ENCODE measurements around the gene OSBPL5. TPM values are rescaled to one million over a fixed set of nuclear protein-coding genes. Genes with fewer than 3 reads are reported as not detected.

OSBPL5 gene, protein sequence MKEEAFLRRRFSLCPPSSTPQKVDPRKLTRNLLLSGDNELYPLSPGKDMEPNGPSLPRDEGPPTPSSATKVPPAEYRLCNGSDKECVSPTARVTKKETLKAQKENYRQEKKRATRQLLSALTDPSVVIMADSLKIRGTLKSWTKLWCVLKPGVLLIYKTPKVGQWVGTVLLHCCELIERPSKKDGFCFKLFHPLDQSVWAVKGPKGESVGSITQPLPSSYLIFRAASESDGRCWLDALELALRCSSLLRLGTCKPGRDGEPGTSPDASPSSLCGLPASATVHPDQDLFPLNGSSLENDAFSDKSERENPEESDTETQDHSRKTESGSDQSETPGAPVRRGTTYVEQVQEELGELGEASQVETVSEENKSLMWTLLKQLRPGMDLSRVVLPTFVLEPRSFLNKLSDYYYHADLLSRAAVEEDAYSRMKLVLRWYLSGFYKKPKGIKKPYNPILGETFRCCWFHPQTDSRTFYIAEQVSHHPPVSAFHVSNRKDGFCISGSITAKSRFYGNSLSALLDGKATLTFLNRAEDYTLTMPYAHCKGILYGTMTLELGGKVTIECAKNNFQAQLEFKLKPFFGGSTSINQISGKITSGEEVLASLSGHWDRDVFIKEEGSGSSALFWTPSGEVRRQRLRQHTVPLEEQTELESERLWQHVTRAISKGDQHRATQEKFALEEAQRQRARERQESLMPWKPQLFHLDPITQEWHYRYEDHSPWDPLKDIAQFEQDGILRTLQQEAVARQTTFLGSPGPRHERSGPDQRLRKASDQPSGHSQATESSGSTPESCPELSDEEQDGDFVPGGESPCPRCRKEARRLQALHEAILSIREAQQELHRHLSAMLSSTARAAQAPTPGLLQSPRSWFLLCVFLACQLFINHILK
- polyA plus RNA-seq (2014; cell fraction: cytosol; rRNA removed): 8.8 and 13.4 TPM in 2 replicates
- 54.1 and 79.0 TPM in 2 replicates for polyA plus RNA-seq (2014; cell fraction: nucleus; rRNA removed)

DNA sequence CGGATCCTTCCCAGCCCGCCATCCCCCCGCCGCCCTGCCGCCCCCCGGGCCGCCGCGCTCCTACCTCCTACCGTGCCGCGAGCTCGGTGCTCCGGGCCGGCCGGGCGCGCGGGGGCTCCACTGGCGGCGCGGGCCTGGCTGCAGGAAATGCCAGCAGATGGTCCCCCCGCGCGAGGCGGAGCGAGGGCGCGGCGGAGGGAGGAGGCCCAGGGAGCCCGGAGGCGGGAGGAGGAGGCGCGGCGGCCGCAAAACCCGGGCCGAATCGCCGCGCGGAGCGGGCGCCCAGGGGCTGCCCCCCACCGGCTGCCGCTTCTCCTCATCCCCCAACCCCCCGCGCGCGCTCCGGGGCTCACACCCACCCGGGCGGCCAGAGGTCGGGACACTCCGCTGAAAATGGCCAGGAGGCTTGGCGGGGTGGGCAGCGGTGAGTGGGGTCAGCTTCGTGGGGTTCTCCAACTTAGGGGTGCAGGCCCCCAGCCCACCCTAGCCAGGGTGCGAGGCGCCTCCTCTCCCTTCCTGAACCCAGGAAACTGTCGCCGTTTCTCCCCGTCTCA, at the start of gene OSBPL5:
TSS of gene OSBPL5 (minus strand) at position 159 of the 554 bp plus-strand sequence. CDS start 36,162 bp downstream, outside the sequence.
- DNase-seq (ENCODE audit: low spot score): no peak

DNA sequence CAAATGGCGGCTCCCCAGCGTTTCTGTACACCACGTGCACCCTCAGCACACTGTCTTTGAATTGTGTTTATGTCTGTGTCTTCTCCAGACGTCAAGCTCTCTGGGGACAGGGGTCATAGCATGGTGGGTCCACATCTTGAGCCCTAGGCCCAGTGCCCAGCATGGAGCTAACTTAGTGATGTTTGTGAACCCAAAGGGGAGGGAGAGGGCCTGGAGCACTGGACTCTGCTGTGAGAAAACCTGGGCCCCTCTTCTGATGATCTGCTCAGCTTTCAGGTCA, 49.2 kb upstream of the OSBPL5 start:
- no peak for DNase-seq (ENCODE audit: low spot score)

DNA sequence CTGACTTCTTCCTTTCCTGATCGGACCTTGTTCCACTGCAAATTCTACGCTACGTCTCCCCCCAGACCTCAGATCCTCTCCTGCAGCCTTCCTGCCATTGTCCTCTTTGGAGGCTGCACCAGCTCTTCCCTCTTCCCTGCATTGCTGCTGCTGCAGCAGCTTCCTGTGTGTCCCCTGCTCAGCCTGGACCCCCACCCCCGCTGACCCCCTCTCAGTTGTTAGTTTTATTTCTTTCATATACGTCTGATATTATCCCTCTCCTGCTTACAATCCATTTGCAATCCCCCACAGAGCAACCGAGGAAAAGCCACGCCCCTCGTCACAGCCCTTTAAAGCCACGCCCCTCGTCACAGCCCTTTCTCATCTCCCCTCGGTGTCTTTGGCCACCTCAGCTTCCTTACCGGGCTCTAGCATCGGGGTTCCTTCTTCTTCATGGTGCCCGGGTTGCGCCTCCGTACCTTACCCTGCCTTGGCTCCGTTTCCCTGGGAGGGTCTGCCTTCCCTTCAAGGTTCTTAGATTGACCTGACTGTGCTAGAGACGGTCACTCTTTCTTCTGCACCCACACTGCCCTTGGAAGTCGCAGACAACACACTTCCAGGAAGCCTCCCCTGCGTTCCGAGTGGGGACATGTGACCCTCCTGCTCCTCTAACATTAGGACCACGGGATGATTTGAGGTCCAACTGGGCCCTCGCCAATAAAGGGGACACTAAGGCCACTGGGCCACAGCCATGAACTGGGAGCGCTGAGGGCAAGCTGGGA, 48.7 kb upstream of the OSBPL5 start:
- no peak for DNase-seq (ENCODE audit: low spot score)

DNA sequence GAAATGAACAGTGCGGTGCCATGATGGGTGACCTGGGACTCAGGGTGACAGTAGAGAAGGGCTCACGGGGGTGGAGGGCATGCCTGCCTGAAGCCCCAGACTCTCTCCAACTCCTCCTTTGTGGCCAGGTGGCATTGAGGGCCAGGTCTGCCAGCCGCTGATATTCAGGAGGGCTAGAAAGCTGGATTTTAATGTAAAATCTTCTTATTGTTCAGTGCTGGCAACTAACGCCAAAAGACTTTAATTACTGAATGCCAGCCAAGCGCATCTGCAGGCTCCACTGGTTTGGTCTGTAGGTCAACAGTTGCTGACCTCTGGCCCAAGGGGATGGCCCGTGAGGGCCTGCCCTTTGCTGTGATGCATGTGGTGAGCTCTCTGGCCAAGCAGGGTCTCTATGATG, 43.2 kb upstream of the OSBPL5 start:
- DNase-seq (ENCODE audit: low spot score): no peak

DNA sequence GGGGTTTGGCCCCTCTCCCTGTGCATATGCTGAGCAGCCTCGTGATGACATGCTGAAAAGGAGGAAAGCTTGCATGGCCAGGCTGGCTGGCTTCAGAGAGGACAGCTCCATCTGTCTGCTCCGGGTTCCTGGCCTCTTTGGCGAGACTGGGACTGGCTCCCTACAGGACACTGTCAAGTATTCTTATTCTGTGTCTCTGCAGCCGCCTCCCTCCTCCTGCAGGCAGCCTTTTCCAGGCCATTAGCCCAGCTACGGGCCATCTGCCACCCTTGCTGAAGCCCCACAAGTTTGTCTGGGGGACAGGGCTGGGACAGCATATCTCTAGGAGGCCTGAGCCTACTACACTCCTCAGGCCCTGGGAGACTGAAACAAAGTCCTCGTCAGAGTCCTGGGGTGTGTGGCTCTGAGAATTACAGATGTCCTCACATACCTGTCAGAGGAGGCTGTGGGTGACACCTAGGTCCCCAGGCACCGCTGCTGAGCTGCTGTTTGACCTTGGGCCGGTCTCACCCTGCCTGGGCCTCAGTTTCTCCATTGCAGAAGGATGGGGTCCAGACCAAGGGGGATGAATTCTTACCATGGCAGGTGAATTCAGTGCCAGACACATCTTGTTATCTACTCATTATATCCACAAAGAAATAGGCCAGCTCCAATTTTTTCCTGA, 42.5 kb upstream of the OSBPL5 start:
- no peak for DNase-seq (ENCODE audit: low spot score)

DNA sequence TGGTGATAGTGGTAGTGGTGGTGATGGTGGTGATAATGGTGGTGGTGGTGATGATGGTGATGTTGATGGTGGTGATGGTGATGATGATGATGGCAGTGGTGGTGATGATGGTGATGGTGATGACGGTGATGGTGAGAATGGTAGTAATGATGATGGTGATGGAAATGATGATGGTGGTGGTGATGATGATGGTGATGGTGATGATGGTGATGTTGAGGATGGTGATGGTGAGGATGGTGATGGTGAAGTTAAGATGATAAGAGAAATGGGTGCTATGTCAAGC, 41.8 kb upstream of the OSBPL5 start:
- no peak for DNase-seq (ENCODE audit: low spot score)

DNA sequence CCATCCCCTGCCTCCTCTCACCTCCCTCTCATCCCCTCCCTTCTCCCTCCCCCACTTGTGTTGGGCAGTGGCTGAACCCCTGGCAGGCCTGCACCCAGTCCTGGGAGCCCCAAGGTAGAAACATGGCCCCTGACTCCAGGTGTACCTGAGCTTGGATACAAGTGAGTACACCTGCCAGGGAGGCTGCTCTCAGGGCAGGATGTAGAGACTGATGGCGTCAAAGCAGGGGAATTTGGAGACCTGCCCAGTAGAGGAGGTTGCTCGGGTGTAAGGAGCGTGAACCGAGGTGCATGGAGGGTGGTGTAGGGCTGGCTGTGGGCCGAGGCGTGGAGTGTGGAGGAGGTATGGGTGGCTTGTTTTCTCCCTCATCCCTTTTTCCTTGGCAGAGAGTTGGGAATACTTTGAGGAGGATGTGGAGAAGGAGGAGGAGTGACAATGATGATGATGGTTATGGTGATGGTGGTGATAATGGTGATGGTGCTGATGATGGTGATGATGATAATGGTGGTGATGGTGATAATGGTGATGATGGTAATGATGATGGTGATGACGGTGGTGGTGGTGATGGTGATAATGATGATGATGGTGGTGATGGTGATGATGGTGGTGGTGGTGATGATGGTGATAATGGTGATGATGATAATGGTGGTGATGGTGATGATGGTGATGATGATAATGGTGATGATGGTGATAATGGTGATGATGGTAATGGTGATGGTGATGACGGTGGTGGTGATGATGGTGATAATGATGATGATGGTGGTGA, 41.2 kb upstream of the OSBPL5 start:
- no peak for DNase-seq (ENCODE audit: low spot score)

DNA sequence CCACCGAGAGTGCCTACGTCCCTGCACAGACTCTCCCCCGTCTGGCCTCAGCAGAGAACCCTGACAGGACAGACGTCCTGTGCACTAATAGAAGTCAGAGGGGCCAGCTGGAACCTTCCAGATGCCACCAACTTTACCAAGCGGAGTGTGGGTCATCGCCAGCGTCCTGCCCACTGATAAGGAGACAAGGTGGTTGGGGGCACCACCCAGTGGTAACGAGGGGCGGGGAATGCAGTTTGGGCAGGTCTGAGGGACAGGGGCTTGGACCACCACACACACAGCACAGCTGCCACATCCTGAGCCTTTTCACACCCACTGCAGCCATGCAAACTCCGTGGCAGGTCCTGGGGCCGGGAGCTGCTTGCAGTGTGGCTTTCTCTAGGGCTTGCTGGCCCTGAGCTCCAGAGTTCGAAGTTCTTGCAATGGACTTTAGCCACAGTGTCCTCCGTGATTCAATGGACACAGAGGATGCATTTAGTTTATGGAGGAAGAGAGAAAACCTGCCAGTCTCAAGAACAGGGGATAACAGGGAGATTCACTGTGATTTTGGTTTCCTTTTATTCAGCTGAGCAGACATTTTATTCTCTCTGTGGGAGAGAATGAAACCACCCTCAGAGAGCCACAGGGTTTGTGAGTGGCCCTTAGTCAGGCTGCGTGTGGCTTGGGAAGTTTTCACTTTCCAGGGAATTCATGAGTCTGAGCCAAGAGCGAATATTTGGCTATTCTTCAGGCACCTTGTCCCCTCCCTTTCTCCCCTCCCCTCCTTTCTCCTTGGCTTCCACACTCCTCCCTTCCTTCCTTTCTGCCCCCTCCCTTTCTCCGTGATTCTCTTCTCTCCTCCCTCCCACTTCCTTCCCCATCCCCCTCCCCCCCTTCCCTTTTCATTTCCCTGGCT, 40.4 kb upstream of the OSBPL5 start:
- no peak for DNase-seq (ENCODE audit: low spot score)

DNA sequence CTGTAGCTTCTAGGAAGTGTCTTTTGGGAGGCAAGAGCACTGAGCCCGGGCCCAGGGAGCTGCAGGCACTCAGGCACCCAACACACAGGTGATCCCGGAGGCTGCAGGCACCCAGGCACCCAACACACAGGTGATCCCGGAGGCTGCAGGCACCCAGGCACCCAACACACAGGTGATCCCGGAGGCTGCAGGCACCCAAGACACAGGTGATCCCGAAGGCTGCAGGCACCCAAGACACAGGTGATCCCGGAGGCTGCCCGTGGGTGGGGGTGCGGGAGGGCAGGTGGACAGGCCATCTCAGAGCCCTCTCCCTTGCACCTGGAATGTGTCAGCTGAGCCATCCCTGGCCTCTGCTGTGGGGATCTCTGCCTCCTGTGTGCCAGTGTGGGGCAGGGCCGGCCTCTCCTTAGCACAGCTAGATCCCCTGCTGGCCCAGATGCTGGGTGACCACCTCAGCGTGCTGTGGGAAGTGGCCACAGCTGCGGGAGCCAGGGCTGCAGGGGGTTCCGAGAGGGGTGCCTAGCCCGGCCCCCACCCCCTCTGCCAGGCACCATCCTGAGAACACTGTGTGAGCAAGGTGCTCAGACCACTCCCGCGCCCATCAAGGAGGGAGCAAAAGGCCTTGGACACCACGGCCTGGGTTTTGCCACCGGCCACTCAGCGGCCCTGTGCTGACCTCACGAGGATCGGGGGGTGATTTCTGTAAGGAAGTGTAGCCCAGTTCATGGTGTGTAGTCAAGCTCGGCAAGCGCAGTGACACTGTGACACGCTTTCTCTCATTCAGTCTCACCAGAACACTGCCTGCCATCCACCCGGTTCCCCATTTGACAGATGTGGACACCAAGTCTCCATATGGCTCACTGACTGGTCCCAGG, 39.3 kb upstream of the OSBPL5 start:
- no peak for DNase-seq (ENCODE audit: low spot score)

DNA sequence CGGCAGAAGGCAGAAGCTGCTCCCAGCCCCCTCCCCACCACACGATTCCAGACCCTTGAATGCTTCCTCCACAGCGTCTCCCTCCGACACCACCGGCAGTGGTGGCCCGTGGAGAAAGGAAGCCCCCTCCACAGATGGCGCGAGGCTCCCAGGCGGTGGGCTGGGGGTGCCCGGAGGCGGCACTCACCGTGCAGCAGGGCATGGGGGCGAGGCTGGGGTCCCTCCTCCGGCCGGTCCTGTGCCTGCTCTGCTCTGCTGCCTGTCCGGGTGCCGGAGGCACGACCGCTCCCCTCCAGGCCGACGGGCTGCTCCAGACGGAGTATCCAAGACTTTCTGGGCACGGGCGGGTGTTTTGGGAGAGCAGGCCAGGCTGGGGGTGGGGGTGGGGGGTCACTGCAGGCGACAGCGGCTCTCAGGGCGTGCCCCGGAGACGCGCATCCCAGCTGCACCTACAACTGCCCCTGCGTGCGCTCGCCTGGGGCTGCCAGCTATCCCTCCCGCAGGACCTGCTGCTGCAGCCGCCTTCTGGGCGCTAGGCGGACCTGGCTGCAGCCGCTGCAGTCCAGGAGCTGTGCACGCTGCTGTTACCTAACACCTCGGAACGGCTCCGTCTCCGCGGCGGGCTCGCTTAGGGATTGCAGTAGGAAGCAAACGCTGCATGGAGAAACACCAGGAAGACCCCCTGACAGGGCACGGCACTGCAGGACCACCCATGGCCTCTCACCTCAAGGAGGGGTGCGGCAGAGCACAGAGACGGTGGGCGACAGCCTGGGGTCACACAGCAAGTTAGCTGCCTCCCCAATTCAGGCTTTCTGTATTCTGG, 38.3 kb upstream of the OSBPL5 start:
- peak; percentile 34 for DNase-seq (ENCODE audit: low spot score)

DNA sequence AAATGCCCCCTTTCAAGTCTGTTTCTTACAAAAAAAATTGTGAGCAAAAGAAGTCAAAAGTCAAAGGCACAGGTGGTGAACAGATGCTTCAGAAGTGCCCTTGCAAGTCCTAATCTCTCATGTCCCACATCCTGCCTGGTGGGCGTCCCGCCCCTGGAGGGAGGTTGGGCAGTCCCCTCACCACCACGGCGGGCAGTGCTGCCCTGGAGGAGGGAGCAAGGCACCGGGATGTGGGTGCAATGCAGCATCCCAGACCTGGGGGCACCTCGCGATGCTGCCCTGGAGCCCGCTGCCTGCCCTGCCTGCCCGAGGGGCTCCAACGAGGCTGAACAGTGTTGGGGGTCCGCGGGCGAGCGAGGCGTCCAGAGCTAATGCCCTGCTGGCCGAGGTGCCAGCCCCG, 37.6 kb upstream of the OSBPL5 start:
- DNase-seq (ENCODE audit: low spot score): no peak

DNA sequence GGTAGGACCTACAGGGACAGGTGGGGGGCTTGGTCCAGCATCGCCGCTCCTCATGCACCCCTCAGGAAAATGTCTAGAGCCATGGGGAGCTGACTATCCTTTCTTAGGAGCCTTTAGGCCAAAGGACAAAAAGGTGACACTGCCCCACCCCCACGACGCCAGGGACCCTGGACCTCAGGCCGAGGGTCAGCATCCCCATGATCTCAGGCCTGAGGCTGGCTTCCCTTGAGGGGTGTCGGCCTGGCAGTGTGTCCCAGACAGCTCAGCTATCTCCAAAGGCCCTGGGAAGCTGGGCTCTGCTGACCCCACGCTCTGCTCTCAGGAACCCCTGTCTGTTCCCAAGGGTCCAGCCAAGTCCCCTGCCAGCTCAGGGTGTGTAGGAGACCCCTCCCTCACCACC, 37.2 kb upstream of the OSBPL5 start:
- DNase-seq (ENCODE audit: low spot score): no peak

DNA sequence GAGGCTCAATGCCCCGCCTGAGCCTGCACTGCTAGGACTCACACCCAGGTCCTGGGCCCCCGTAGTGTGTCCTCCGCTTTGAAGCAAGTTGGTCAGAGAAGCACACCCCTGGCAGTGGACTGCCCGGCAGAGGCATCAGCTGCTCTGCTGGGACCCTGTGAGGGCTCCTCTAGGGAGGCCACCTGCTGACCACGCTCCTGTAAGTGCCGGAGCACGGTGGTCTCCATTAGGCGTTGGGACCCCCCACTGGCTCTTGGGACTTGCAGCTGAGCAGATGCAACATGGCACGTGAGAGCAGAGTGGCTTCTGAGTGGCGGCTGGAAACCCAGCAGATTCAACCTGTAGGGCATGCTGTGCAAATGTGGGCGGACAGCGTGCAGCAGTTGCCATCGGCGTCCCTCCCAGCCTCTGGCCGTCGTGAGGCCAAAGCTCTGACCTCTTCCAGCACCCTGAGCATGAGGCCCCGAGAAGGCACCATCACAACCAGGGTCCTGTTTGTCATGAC, 36.6 kb upstream of the OSBPL5 start:
- no peak for DNase-seq (ENCODE audit: low spot score)

DNA sequence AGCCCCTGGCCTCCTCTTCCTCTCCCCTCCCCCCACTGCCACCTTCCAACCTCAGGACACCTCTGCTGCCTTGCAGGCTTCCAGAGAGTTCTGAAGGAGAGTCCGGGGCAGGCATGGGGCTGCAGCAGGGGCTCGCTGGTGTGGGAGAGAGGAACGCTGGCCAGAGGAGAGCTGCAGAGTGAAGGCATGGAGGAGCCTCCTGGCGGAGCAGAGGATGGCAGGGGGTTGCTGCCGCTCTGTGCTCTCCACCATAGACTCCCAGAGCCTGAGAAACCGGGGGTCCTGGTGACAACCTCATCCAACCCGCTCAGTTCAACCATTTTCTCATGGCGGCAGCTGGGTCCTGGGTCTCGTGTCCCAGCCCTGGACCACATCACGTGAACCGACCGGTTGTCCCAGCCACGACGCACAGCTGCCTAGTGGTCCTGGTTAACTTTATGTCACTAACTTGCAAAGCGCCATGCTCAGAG, 36.0 kb upstream of the OSBPL5 start:
- no peak for DNase-seq (ENCODE audit: low spot score)

DNA sequence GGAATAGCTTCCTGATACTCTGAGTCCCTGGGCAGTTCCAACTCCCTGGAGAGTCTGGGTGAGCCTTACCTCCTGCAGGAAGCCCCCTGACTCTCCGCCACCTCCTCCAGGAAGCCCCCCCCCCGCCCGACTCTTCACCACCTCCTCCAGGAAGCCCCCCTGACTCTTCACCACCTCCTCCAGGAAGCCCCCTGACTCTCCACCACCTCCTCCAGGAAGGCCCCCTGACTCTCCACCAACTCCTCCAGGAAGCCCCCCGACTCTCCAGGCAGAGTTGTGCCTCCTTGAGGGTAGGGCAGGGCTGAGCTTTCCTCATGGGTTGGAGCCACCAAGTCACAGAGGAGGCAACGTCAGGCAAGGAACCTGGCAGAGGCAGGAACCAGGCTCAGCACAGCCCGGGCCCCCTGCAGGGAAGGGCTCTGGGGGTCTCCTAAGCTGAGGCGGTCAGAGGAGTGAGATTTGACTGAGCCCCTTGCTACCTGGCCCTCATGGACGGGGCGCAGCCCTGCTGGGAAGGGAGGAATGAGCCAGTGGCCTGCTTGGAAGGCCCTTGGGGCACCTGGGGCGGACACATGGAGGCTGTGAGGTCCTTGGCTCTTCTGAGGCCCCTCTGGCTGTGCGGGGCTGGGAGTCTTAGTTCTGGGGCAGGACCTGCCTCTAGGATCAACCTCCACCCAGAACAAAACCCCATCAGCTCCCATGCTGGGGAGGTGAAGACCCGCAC, 35.4 kb upstream of the OSBPL5 start:
- DNase-seq (ENCODE audit: low spot score): no peak

DNA sequence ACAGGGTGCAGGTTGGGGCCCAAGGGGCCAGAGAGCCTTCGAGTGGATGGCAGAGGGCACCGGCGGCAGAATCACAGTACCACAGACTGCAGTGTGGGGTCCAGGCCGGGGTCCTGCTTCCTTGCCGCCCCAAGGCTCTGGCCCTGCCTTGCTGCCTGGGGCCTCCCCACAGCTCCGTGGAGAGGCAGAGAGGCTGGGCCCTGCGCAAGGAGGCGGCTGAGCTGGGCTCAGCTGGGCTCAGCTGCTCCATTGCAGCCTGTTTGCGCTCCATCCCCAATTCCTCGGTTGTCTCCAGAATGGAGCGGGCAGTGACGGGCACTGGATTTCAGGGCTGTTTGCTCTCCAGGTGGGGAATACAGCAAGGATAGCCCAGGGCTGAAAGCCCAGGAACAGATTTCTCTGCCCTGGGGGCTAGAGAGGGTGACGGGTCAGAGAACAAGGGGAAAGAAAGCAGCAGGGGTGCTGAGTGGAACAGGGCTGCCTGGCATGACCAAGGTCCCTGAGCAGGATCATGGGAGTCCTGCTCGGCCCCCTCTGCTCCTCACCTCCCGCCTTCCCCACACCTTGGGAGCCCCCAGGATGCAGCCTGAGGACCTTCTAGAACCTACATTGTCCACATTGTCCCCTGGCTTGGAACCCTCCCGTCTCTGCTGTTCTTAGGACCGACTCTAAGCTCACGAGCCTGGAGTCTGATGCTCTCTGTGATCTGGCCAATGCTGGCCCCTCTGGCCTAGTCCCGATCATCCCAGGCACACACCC, 34.6 kb upstream of the OSBPL5 start:
- DNase-seq (ENCODE audit: low spot score): no peak

Measured in SK-N-DZ (cell line).